GM18951 (cell line): ENCODE data around the gene GPSM3.
"Not testable (repeated sequence)": the region's sequence is repeated elsewhere in the genome, so short reads cannot be mapped to it uniquely, and the experiment has no call there.

ENCODE experiments used
- POLR2A ChIP-seq: IDR thresholded peaks from 4 replicates; pipeline ENCODE4 v1.6.1; 2011; ENCODE audit warnings: mild to moderate bottlenecking; ENCODE audit not compliant: insufficient read length, insufficient read depth; ENCODE audit errors: extremely low read depth
- in situ Hi-C: fragments of 300-500 bp; cut with MboI; formaldehyde crosslinking; loops from one replicate; pipeline ENCODE4 v1.12.0; 2022; ENCODE audit warnings: low sequenced_read_pairs, mixed read lengths, inconsistent platforms; ENCODE audit not compliant: unreplicated experiment

Gene GPSM3

GRCh38 chr6:32151863-32152768 lies 40.3 kb downstream of the GPSM3 start, which contains the start of gene PRRT1:
Gene PRRT1, minus strand, starts transcription at chr6:32151939. Its CDS starts 112 bp downstream, at chr6:32151827.
- no peak for TF ChIP-seq POLR2A
- in situ Hi-C loops: no loop called here

GRCh38 chr6:32151181-32151862 lies 41.1 kb downstream of the GPSM3 start:
- in situ Hi-C loops: no loop called here
- no peak for TF ChIP-seq POLR2A

GRCh38 chr6:32149932-32150870 lies 42.2 kb downstream of the GPSM3 start:
- in situ Hi-C loops: no loop called here
- no peak for TF ChIP-seq POLR2A

GRCh38 chr6:32149092-32149755 lies 43.2 kb downstream of the GPSM3 start:
- in situ Hi-C loops: no loop called here

GRCh38 chr6:32148289-32149091 lies 44.0 kb downstream of the GPSM3 start:
- TF ChIP-seq POLR2A: no peak
- in situ Hi-C loops: no loop called here

More at GRCh38 chr6:32149092-32149755, 43.2 kb downstream of the GPSM3 start:
- no peak for TF ChIP-seq POLR2A

- in situ Hi-C loops: no loop called here
- no peak for TF ChIP-seq POLR2A
Observed at GRCh38 chr6:32147401-32148132, 44.9 kb downstream of the GPSM3 start.

GRCh38 chr6:32146687-32147086 lies 45.8 kb downstream of the GPSM3 start:
- in situ Hi-C loops: no loop called here
- no peak for TF ChIP-seq POLR2A

- TF ChIP-seq POLR2A: no peak
- in situ Hi-C loops: no loop called here
Observed at GRCh38 chr6:32146287-32146686, 46.2 kb downstream of the GPSM3 start.

- in situ Hi-C loops: not testable (repeated sequence)
Observed at GRCh38 chr6:32144238-32144637, 48.2 kb downstream of the GPSM3 start.
